ENCODE results near the gene CYBC1. TPM values are rescaled to one million over a fixed set of nuclear protein-coding genes. Genes with fewer than 3 reads are reported as not detected.

Gene CYBC1
- total and polyA plus RNA-seq, 8 donors = 47.0 to 116 (median 53.3) TPM

DNA sequence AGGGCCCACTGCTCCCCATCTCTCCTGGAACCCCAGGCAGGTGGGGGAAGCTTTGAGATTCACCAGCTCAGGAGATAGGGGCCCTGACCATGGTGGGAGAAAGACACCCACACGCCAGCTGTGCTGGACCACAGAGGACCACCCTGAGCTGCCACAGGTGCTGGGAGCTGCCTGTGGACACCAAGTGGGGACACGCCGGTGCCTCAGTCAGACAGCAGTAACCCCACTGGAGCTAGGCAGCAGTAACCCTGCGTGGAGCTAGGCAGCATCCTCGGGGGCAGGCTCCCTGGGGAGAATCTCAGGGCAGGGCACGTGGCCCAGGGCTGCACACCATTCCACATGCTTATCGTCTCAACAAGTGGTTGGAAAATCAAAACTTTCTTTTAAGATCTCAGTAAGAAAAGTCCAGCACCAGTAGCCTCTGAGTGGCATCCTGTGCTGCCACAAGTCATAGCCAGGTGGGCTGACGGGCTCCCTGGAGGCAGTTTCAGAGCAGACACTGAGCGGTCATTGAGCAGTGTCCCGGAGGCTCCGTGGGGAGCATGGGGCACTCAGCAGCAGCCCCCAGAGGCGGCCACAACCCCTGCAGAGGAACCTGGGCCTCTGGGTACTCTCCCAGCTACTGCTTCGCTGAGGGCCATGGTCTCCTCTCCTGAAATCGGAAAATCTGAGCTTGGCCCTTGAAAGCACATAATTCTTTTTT, 40.4 kb downstream of the CYBC1 start:
- Histone ChIP-seq H3K4me1 (peaks cover 0 to 6% of the 10 kb centered on the region in 2 donors), H3K9me3 (no peaks in the 10 kb centered on the region), H3K27me3 (no peaks in the 10 kb centered on the region), H3K27ac (no peak overlapping the region), H3K36me3 (peaks cover 0 to 24% of the 10 kb centered on the region in 2 donors), H3K4me3 (no peak overlapping the region)
- DNase-seq (no peak), ATAC-seq (no peak)
- TF ChIP-seq CTCF (IDR thresholded peaks at IDR 0.05) = no peak
- intact Hi-C loops (cut with DNase I) = loop anchor here in 1 of 2 donors (5.0 kb wide), 1 partner anchor 58 kb away; no protein-coding TSS in a partner anchor

DNA sequence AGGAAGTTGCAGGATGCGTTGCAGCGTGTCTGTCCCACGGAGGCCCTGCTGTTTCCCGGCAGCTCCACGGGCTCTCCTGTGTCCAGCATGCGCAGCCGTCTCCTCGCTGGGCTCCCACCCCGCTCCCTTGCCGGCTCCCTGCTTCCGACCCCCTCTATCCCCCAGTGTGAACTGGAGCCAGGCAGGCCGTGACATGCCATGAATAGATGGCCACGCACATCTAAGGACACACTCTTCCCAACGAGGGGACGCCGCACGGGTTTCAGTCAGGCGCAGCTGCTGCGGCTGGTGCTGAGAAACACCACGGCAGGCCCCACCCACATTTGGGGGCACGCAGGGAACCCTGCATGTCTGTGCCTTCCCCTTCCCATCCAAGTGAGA, 41.6 kb downstream of the CYBC1 start:
- no peak for TF ChIP-seq CTCF (IDR thresholded peaks at IDR 0.05)
- H3K4me3 ChIP-seq = no peak overlapping the region
- intact Hi-C loops (cut with DNase I) = no loop called here
- ATAC-seq (no peak), DNase-seq (no peak)
- H3K27me3 ChIP-seq = no peaks in the 10 kb centered on the region
- no peaks in the 10 kb centered on the region for H3K9me3 ChIP-seq
- no peaks in the 10 kb centered on the region for H3K4me1 ChIP-seq
- peaks cover 0 to 36% of the 10 kb centered on the region in 2 donors for H3K36me3 ChIP-seq
- H3K27ac ChIP-seq = no peak overlapping the region

- no peak for TF ChIP-seq CTCF (IDR thresholded peaks at IDR 0.05)
- H3K4me3 ChIP-seq = no peak overlapping the region
- DNase-seq = no peak
- ATAC-seq = no peak
- no peaks in the 10 kb centered on the region for H3K4me1 ChIP-seq
- no peaks in the 10 kb centered on the region for H3K9me3 ChIP-seq
- peaks cover 0 to 42% of the 10 kb centered on the region in 2 donors for H3K36me3 ChIP-seq
- H3K27ac ChIP-seq = no peak overlapping the region
- intact Hi-C loops (cut with DNase I) = no loop called here
- H3K27me3 ChIP-seq = no peaks in the 10 kb centered on the region
Observed at GRCh38 chr17:82408288-82408937, 42.1 kb downstream of the CYBC1 start.

- Histone ChIP-seq H3K27ac (no peak overlapping the region), H3K27me3 (no peaks in the 10 kb centered on the region), H3K36me3 (peaks cover 0 to 52% of the 10 kb centered on the region in 2 donors), H3K4me3 (no peak overlapping the region), H3K4me1 (no peaks in the 10 kb centered on the region), H3K9me3 (no peaks in the 10 kb centered on the region)
- intact Hi-C loops (cut with DNase I) = no loop called here
- DNase-seq (no peak), ATAC-seq (no peak)
- no peak for TF ChIP-seq CTCF (IDR thresholded peaks at IDR 0.05)
Observed at GRCh38 chr17:82407255-82407654, 43.3 kb downstream of the CYBC1 start.

DNA sequence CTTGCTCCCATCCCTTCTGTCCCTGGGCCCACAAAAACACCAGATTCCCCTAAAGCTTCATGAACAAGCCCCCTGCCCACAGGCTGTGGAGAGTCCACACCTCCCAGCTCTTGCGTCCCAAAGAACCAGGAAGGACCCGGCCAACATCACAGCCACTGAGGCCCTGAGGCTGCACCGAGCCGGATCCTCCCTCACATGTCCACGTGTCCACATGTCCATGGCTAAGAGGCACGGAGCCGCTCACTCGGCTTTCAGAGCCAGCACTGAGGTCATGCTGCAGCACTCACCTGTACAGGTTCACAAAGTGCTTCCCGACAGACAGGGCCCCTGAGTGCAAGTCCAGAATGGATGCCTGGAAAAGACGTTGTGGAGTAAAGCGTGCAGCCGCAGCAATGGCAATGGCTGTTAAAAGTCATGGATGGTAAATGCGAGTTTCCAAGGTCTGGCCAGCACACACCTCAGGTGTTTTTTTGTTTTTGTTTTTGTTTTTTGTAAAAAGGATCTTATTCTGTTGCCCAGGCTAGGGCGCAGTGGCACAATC, 44.4 kb downstream of the CYBC1 start:
- Histone ChIP-seq H3K4me3 (no peak overlapping the region), H3K36me3 (peaks cover 0 to 58% of the 10 kb centered on the region in 2 donors), H3K4me1 (peaks cover 0 to 7% of the 10 kb centered on the region in 2 donors), H3K27ac (no peak overlapping the region), H3K9me3 (no peaks in the 10 kb centered on the region), H3K27me3 (no peaks in the 10 kb centered on the region)
- TF ChIP-seq CTCF (IDR thresholded peaks at IDR 0.05) = no peak
- intact Hi-C loops (cut with DNase I) = no loop called here
- ATAC-seq (no peak), DNase-seq (peak in 1 of 4 donors; percentile 34)
